ENCODE results near the gene ZNF786.

The ZNF786 gene, protein sequence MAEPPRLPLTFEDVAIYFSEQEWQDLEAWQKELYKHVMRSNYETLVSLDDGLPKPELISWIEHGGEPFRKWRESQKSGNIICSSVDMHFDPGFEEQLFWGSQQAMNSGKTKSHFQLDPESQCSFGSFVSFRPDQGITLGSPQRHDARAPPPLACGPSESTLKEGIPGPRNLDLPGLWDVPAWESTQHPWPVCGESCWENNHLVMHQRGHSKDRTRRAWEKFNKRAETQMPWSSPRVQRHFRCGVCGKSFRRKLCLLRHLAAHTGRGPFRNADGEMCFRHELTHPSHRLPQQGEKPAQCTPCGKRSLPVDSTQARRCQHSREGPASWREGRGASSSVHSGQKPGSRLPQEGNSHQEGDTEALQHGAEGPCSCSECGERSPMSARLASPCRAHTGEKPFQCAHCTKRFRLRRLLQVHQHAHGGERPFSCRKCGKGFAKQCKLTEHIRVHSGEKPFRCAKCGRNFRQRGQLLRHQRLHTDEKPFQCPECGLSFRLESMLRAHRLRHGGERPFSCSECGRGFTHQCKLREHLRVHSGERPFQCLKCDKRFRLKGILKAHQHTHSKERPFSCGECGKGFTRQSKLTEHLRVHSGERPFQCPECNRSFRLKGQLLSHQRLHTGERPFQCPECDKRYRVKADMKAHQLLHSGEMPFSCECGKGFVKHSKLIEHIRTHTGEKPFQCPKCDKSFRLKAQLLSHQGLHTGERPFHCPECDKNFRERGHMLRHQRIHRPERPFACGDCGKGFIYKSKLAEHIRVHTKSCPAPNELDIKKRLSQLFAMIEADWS

DNA sequence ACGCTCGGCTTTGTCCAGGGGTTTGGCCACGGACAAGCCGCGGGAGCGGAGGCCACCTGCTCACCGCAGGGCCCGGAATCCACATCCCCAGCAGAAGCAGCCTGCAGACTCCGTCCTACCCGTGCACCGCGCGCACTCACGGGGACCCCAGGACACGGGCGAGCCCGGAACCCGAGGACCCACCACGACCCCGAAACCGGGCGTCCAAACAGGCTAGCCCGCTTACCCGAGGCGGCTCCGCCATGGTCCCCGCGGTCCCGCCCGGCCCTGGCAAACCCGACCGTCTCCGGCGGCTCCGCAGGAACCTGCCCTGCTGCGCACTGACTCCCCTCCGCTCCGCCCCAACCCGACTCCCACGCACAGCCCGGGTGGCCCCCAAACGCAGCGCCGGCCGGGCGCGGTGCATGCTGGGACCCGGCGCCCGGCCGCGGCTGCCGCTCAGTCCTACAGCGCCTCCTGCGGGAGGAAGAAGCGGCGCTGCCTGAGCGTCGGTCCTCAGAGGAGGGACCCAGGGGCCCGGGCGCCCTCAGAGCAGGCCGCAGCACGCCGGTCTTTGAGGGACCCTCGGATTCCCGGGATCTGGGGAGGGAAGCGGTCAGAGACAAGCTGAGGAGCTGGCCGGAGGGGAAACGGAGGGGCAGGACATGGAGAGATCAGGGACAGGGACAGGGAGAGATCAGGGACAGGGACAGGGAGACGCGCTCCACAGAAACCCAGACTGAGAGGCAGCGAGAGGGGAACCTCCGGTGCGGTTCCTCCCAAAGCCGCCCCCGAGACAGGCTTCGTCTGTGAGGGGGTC lies at the start of gene ZNF786:
Gene ZNF786 (minus strand): TSS at position 322 of the 799 bp plus-strand sequence. CDS start 78 bp downstream, at position 244.
- no peaks in the 10 kb centered on the region for H3K9me3 ChIP-seq (ENCODE audit: severe bottlenecking)
- no peaks in the 10 kb centered on the region for H3K27me3 ChIP-seq (ENCODE audit: insufficient read depth, low read depth, severe bottlenecking)
- DNase-seq, result peak; percentile 86
- TF ChIP-seq, protein P1, sequence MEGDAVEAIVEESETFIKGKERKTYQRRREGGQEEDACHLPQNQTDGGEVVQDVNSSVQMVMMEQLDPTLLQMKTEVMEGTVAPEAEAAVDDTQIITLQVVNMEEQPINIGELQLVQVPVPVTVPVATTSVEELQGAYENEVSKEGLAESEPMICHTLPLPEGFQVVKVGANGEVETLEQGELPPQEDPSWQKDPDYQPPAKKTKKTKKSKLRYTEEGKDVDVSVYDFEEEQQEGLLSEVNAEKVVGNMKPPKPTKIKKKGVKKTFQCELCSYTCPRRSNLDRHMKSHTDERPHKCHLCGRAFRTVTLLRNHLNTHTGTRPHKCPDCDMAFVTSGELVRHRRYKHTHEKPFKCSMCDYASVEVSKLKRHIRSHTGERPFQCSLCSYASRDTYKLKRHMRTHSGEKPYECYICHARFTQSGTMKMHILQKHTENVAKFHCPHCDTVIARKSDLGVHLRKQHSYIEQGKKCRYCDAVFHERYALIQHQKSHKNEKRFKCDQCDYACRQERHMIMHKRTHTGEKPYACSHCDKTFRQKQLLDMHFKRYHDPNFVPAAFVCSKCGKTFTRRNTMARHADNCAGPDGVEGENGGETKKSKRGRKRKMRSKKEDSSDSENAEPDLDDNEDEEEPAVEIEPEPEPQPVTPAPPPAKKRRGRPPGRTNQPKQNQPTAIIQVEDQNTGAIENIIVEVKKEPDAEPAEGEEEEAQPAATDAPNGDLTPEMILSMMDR (IDR thresholded peaks at IDR 0.05; ENCODE audit: low read depth, low read length), result peak; percentile 88
- H3K27ac ChIP-seq, result peak within 1 kb of the TSS; percentile 92
- H3K4me3 ChIP-seq (ENCODE audit: low read depth, low read length), result peak within 1 kb of the TSS; percentile 84
- peaks cover 13% of the 10 kb centered on the region for H3K36me3 ChIP-seq

DNA sequence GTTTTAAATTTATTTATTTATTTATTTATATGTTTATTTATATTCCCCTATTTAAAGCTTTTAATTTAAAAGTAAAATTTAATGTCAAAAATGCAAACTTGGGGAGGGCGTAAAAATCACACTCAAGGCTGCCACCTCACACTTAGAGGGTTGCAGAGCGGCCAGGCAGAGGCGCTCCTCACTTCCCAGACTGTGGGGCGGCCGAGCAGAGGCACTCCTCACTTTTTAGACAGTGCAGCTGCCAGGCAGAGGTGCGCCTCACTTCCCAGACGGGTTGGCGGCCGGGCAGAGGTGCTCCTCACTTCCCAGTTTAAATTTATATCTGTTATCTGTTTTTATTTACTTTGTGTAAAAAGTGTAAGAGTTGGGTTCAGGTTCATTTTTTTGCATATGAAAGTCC lies 45.6 kb upstream of the ZNF786 start:
- H3K27me3 ChIP-seq (ENCODE audit: insufficient read depth, low read depth, severe bottlenecking), result no peaks in the 10 kb centered on the region
- no peaks in the 10 kb centered on the region for H3K9me3 ChIP-seq (ENCODE audit: severe bottlenecking)
- TF ChIP-seq, protein P1 (IDR thresholded peaks at IDR 0.05; ENCODE audit: low read depth, low read length), result no peak
- H3K4me3 ChIP-seq (ENCODE audit: low read depth, low read length), result no peak overlapping the region
- no peak overlapping the region for H3K27ac ChIP-seq
- no peak for DNase-seq
- H3K36me3 ChIP-seq, result peaks cover 4% of the 10 kb centered on the region; the same call in 1 of the 2 replicates

DNA sequence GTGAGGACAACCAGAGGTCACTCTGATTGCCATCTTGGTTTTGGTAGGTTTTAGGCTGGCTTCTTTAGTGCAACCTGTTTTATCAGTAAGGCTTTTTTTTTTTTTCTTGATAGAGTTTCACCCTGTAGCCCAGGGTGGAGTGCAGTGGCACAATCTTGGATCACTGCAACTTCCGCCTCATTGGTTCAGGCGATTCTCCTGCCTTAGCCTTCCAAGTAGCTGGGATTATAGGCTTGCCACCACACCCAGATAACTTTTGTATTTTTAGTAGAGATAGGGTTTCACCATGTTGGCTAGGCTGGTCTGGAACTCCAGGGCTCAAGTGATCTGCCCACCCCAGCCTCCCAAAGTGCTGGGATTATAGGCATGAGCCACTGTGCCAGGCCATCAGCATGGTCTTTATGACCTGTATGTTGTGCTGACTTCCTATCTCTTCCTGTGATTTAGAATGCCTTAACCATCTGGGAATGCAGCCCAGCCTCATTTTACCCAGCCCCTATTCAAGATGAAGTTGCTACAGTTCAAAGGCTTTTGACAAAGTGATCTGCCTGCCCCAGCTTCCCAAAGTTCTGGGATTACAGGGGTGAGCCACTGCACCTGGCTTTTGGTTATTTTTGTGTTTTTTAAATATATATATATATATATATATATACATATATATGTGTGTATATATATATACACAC lies 42.7 kb upstream of the ZNF786 start:
- TF ChIP-seq, protein P1 (IDR thresholded peaks at IDR 0.05; ENCODE audit: low read depth, low read length), result no peak
- DNase-seq, result no peak
- no peak overlapping the region for H3K27ac ChIP-seq
- no peaks in the 10 kb centered on the region for H3K27me3 ChIP-seq (ENCODE audit: insufficient read depth, low read depth, severe bottlenecking)
- H3K4me3 ChIP-seq (ENCODE audit: low read depth, low read length), result no peak overlapping the region
- peaks cover 21% of the 10 kb centered on the region for H3K36me3 ChIP-seq
- peaks cover 8% of the 10 kb centered on the region for H3K9me3 ChIP-seq (ENCODE audit: severe bottlenecking)

DNA sequence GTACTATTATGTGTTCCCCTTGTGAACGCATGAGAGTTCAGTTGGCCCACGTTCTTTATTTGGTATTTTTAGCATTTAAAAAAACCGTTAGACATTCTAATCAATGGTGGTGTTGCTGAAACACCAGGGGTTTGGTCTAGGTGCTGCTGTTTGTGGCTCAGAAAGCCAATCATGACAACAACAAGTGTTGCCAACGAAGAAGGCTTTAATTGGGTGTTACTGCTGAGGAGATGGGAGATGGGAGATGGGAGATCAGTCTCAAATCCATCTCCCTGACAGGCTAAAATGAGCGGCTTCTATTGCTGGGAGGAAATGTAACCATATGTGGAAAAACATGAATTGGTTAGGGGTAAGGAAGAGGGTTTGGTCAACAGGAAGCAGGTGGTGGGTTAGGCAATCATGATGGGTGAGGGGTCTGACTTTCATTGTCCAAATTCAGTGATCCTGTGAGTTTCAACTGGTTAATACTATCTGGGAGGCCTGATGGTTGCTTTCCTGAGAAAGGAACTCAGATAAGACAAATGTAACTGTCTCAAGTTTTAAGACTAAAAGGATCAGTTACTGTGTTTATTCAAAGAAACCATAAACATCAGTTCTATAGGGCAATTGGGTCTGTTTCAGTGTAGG lies 40.2 kb upstream of the ZNF786 start:
- Histone ChIP-seq H3K27me3 (ENCODE audit: insufficient read depth, low read depth, severe bottlenecking) (no peaks in the 10 kb centered on the region), H3K9me3 (ENCODE audit: severe bottlenecking) (peaks cover 8% of the 10 kb centered on the region), H3K4me3 (ENCODE audit: low read depth, low read length) (no peak overlapping the region), H3K36me3 (peaks cover 27% of the 10 kb centered on the region), H3K27ac (no peak overlapping the region)
- DNase-seq, result no peak
- TF ChIP-seq, protein P1 (IDR thresholded peaks at IDR 0.05; ENCODE audit: low read depth, low read length), result no peak

Measured in WERI-Rb-1 (cell line).